Calu3 (cell line): ENCODE results near the gene CACNA1I. TPM values are rescaled to one million over a fixed set of nuclear protein-coding genes. Genes with fewer than 3 reads are reported as not detected.

Experiments used
- BruUV-seq: library from RNA; stranded (reverse); fragments of 400-500 nt; replicated peaks from 2 replicates; lab custom pipeline; 2021; lab: Mats Ljungman, UMichigan
- CTCF ChIA-PET: fragments of 300-600 bp; sonication (Branson Sonifier 250); formaldehyde crosslinking; loops from one replicate; lab custom pipeline; 2022; ENCODE audit warnings: antibody characterized with exemption; lab: Charles Lee
- DNase-seq: peaks from one replicate; pipeline ENCODE4 v3.0.0; 2022
- H3K27ac Mint-ChIP-seq: one replicate; pipeline ENCODE4 v1.8.0; 2022; ENCODE audit warnings: mixed read lengths; ENCODE audit not compliant: unreplicated experiment
- H3K27me3 Mint-ChIP-seq: one replicate; pipeline ENCODE4 v1.8.0; 2022; ENCODE audit warnings: mixed read lengths; ENCODE audit not compliant: unreplicated experiment
- H3K36me3 Mint-ChIP-seq: one replicate; pipeline ENCODE4 v1.8.0; 2022; ENCODE audit warnings: mild to moderate bottlenecking, moderate library complexity, mixed read lengths; ENCODE audit not compliant: insufficient read depth, unreplicated experiment
- H3K4me1 Mint-ChIP-seq: one replicate; pipeline ENCODE4 v1.8.0; 2022; ENCODE audit warnings: mild to moderate bottlenecking, low read depth, mixed read lengths; ENCODE audit not compliant: unreplicated experiment
- H3K4me3 Mint-ChIP-seq: one replicate; pipeline ENCODE4 v1.8.0; 2022; ENCODE audit warnings: mild to moderate bottlenecking, low read depth, moderate library complexity, mixed read lengths; ENCODE audit not compliant: unreplicated experiment
- H3K9me3 Mint-ChIP-seq: one replicate; pipeline ENCODE4 v1.8.0; 2022; ENCODE audit warnings: low read depth, mixed read lengths; ENCODE audit not compliant: unreplicated experiment
- intact Hi-C: fragments of 100-400 bp; cut with micrococcal nuclease; formaldehyde crosslinking; loops from one replicate; pipeline ENCODE4 v1.10.0; 2022; ENCODE audit not compliant: unreplicated experiment
- total RNA-seq: library from RNA; stranded (reverse); gene quantifications from 2 replicates; pipeline ENCODE4 v1.2.3, GENCODE V29; 2022
- TF ChIP-seq, protein P1 (sequence below): fragments of 200-600 bp; IDR thresholded peaks from one replicate; pipeline ENCODE4 v1.8.0; 2022; ENCODE audit warnings: antibody characterized with exemption; ENCODE audit not compliant: unreplicated experiment

Gene CACNA1I
- total RNA-seq, 1 experiment from 2014 or later = 0.05 TPM

DNA sequence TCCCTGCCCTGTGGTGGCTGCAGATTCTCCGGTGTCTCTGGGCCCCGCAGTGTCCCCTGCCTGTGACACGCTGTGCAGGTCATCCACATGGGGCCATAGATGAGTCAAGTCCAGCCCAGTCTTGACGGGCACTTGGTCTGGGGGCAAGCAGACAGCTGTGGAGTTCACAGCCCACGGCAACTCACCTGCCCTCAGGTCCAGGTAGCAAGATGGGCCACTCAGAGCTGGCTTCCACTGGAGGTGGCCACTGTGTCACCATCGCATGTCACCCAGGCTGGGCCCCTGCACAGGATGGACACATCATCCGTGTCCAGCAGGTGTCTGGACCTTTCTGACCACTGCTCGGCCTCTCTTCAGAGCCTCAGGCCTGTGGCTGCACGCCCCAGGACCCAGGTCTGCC, 109.9 kb downstream of the CACNA1I start:
- no peaks in the 10 kb centered on the region for H3K9me3 Mint-ChIP-seq
- peaks cover 1% of the 10 kb centered on the region for H3K4me1 Mint-ChIP-seq
- H3K36me3 Mint-ChIP-seq = no peaks in the 10 kb centered on the region
- H3K4me3 Mint-ChIP-seq = no peak overlapping the region
- TF ChIP-seq, protein P1, sequence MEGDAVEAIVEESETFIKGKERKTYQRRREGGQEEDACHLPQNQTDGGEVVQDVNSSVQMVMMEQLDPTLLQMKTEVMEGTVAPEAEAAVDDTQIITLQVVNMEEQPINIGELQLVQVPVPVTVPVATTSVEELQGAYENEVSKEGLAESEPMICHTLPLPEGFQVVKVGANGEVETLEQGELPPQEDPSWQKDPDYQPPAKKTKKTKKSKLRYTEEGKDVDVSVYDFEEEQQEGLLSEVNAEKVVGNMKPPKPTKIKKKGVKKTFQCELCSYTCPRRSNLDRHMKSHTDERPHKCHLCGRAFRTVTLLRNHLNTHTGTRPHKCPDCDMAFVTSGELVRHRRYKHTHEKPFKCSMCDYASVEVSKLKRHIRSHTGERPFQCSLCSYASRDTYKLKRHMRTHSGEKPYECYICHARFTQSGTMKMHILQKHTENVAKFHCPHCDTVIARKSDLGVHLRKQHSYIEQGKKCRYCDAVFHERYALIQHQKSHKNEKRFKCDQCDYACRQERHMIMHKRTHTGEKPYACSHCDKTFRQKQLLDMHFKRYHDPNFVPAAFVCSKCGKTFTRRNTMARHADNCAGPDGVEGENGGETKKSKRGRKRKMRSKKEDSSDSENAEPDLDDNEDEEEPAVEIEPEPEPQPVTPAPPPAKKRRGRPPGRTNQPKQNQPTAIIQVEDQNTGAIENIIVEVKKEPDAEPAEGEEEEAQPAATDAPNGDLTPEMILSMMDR = no peak
- no TSS peak for BruUV-seq
- H3K27me3 Mint-ChIP-seq = peaks cover 65% of the 10 kb centered on the region
- intact Hi-C loops = no loop called here
- no peak for DNase-seq
- CTCF ChIA-PET = interaction anchor here (1.6 kb wide), 1 partner anchor 46 kb away, joined by 3 read pairs; no protein-coding TSS in a partner anchor
- no peak overlapping the region for H3K27ac Mint-ChIP-seq

DNA sequence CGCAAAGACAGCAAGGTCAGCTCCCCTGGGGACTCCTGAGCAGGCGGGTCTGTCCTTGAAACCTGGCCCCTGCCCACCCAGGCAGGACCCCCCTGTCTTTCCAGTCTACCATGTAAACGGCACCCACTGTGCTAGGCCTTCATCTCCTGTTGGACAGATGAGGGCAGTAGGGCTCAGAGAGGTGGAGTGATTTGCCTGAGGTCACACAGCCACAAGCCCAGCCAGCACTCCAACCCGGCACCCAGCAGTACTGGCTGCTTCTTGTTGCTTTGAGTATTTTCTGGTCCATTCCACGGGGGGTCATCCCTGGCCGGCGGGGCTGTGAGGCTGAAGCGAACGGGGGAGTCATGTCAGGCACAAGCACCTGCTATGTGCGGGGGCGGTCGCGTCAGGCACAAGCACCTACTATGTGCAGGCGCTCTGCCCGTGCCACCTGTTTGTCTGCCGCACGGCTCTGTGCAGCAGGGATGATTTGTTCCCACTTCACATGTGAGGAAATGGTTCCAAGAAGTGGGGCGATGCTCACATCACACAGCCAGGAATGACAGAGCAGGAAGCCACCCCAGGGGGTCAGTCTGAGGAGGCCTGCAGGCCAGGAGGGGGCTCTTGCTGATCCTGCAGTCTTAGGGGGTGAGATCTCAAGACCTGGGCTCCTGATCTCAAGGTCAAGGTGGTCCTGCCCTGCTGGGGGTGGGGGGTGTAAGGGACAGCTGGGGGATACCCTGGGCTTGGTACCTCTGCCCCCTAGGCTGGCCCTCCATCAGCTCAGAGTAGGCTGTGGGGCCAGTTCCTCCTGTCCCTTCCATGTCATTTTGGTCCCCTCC, 110.7 kb downstream of the CACNA1I start:
- Mint-ChIP-seq H3K27me3 (peaks cover 58% of the 10 kb centered on the region), H3K36me3 (no peaks in the 10 kb centered on the region), H3K4me3 (no peak overlapping the region), H3K27ac (no peak overlapping the region), H3K4me1 (no peaks in the 10 kb centered on the region), H3K9me3 (no peaks in the 10 kb centered on the region)
- intact Hi-C loops = no loop called here
- TF ChIP-seq, protein P1 = no peak
- DNase-seq = no peak
- BruUV-seq = no TSS peak
- CTCF ChIA-PET = interaction anchor here (1.6 kb wide), 1 partner anchor 46 kb away, joined by 3 read pairs; no protein-coding TSS in a partner anchor

DNA sequence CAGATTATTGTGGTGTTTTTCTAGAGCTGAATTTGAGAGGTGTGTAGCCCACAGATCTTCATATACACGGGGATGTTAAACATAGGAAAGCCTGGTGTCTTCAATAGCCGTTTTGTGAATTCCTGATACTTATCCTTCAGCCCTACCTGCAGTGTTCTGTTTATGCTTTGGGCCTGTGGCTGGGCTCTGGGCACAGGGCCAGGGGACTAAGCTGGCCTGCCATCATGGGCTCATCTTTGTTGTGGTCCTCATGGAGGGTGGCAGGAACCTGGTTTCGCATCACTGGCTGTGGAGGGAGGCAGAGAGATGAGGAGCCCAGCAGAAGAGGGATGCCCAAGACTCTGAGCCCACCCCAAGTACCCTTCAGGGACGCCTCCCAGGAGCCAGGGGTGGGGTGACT, 112.4 kb downstream of the CACNA1I start:
- BruUV-seq = no TSS peak
- intact Hi-C loops = no loop called here
- no peaks in the 10 kb centered on the region for H3K9me3 Mint-ChIP-seq
- H3K36me3 Mint-ChIP-seq = no peaks in the 10 kb centered on the region
- no peak overlapping the region for H3K27ac Mint-ChIP-seq
- CTCF ChIA-PET = interaction anchor here (0.5 to 0.6 kb wide), 2 partner anchors 13 to 33 kb away, joined by 3 to 4 read pairs; no protein-coding TSS in a partner anchor
- TF ChIP-seq, protein P1 = no peak
- peaks cover 64% of the 10 kb centered on the region for H3K27me3 Mint-ChIP-seq
- no peak for DNase-seq
- H3K4me3 Mint-ChIP-seq = no peak overlapping the region
- H3K4me1 Mint-ChIP-seq = no peaks in the 10 kb centered on the region

DNA sequence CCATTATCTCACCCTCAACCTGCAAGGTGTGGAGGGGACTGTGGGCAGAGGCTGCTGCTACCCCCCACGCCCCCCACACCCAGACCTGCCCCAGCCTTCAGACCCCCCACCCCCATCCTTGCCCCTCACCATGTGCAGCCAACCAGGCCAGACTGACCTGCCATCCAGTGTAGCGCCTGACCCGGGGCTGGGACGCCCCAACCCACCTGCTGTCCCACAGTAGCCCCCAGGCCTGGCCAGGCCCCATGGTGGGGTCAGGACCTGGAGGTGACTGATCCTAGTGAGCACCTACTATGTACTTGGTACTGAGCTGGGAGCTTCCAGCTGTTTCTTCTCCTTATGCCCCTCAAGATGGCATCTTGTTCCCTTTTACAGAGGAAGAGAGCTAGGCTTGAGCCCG, 113.1 kb downstream of the CACNA1I start:
- H3K36me3 Mint-ChIP-seq = no peaks in the 10 kb centered on the region
- H3K9me3 Mint-ChIP-seq = no peaks in the 10 kb centered on the region
- CTCF ChIA-PET = interaction anchor here (0.6 kb wide), 1 partner anchor 14 kb away, joined by 3 read pairs; no protein-coding TSS in a partner anchor
- no peak overlapping the region for H3K4me3 Mint-ChIP-seq
- no TSS peak for BruUV-seq
- TF ChIP-seq, protein P1 = no peak
- DNase-seq = no peak
- H3K4me1 Mint-ChIP-seq = no peaks in the 10 kb centered on the region
- H3K27ac Mint-ChIP-seq = no peak overlapping the region
- H3K27me3 Mint-ChIP-seq = peaks cover 70% of the 10 kb centered on the region
- intact Hi-C loops = no loop called here
